ENCODE data around the gene ANKRD10. TPM values are rescaled to one million over a fixed set of nuclear protein-coding genes. Genes with fewer than 3 reads are reported as not detected.

ANKRD10 gene
- total RNA-seq, 4 donors from 2014 or later: 117 to 184 (median 138) TPM

DNA sequence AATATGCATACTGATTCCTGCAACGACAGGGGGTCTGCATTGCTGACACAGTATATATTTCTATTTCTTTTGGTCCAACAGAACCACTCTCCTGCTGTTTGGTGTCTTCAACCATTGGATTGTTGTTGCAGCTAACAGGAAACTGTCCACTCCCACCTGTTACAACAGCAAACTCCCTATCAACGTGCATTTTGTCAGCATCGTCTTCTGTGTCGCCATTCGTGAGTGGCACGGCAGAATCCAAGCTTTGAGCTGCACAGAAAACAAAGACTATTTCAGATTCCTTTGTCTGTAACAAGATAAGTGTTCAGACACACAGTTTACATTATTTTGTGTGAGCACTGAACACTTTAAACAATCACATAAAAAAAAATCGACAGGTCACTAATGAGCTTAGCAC is 31.3 kb downstream of the ANKRD10 start:
- Histone ChIP-seq H3K4me3 (no peak overlapping the region), H3K4me1 (no peaks in the 10 kb centered on the region), H3K36me3 (peaks cover 0 to 6% (median 0%) of the 10 kb centered on the region in 3 donors), H3K9me3 (no peaks in the 10 kb centered on the region), H3K27me3 (no peaks in the 10 kb centered on the region), H3K27ac (no peak overlapping the region)
- DNase-seq: no peak
- TF ChIP-seq POLR2A (IDR thresholded peaks at IDR 0.05): no peak
- TF ChIP-seq, protein P1, sequence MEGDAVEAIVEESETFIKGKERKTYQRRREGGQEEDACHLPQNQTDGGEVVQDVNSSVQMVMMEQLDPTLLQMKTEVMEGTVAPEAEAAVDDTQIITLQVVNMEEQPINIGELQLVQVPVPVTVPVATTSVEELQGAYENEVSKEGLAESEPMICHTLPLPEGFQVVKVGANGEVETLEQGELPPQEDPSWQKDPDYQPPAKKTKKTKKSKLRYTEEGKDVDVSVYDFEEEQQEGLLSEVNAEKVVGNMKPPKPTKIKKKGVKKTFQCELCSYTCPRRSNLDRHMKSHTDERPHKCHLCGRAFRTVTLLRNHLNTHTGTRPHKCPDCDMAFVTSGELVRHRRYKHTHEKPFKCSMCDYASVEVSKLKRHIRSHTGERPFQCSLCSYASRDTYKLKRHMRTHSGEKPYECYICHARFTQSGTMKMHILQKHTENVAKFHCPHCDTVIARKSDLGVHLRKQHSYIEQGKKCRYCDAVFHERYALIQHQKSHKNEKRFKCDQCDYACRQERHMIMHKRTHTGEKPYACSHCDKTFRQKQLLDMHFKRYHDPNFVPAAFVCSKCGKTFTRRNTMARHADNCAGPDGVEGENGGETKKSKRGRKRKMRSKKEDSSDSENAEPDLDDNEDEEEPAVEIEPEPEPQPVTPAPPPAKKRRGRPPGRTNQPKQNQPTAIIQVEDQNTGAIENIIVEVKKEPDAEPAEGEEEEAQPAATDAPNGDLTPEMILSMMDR (IDR thresholded peaks at IDR 0.05): no peak

GRCh38 chr13:110882972-110883371 is 31.9 kb downstream of the ANKRD10 start:
- Histone ChIP-seq H3K9me3 (no peaks in the 10 kb centered on the region), H3K4me3 (no peak overlapping the region), H3K27me3 (no peaks in the 10 kb centered on the region), H3K4me1 (no peaks in the 10 kb centered on the region), H3K27ac (no peak overlapping the region), H3K36me3 (peaks cover 0 to 6% (median 0%) of the 10 kb centered on the region in 3 donors)
- DNase-seq: no peak
- TF ChIP-seq, protein P1 (IDR thresholded peaks at IDR 0.05): no peak
- TF ChIP-seq POLR2A (IDR thresholded peaks at IDR 0.05): no peak

- TF ChIP-seq, protein P1 (IDR thresholded peaks at IDR 0.05): no peak
- no peak for TF ChIP-seq POLR2A (IDR thresholded peaks at IDR 0.05)
- no peak for DNase-seq
- Histone ChIP-seq H3K9me3 (no peaks in the 10 kb centered on the region), H3K4me3 (no peak overlapping the region), H3K27ac (no peak overlapping the region), H3K36me3 (peaks cover 0 to 6% (median 0%) of the 10 kb centered on the region in 3 donors), H3K27me3 (no peaks in the 10 kb centered on the region), H3K4me1 (no peaks in the 10 kb centered on the region)
Measured at GRCh38 chr13:110881839-110882627, 32.8 kb downstream of the ANKRD10 start.

DNA sequence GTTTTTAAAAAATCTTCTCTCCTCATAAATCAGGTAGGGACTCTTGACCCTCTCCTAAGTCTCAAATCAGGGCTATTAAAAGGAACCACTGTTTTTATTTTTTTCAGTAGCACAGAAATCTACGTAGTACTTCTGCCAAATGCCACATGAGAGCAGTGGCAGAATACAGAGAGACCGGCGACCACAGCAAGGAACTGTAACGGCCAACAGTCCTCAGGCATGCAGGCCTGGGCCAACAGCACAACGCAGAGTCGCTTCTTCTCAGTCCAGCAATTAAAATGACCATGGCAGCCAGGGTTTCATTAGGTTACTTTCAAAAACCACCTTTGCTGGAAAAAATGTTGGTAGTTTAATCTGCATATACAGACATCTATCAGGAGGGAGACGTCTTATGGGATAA is 34.2 kb downstream of the ANKRD10 start:
- Histone ChIP-seq H3K9me3 (no peaks in the 10 kb centered on the region), H3K36me3 (peaks cover 0 to 6% (median 0%) of the 10 kb centered on the region in 3 donors), H3K27me3 (no peaks in the 10 kb centered on the region), H3K27ac (no peak overlapping the region), H3K4me1 (no peaks in the 10 kb centered on the region), H3K4me3 (no peak overlapping the region)
- no peak for DNase-seq
- TF ChIP-seq POLR2A (IDR thresholded peaks at IDR 0.05): no peak

- H3K4me3 ChIP-seq: no peak overlapping the region
Measured at GRCh38 chr13:110879482-110879881, 35.4 kb downstream of the ANKRD10 start.

More at GRCh38 chr13:110879482-110879881, 35.4 kb downstream of the ANKRD10 start:
- Histone ChIP-seq H3K27me3 (no peaks in the 10 kb centered on the region), H3K27ac (no peak overlapping the region), H3K9me3 (no peaks in the 10 kb centered on the region), H3K4me1 (peaks cover 0 to 8% (median under 1%) of the 10 kb centered on the region in 4 donors), H3K36me3 (peaks cover 0 to 6% (median 0%) of the 10 kb centered on the region in 3 donors)
- DNase-seq: no peak
- no peak for TF ChIP-seq POLR2A (IDR thresholded peaks at IDR 0.05)
- TF ChIP-seq, protein P1 (IDR thresholded peaks at IDR 0.05): no peak

Data from Peyer's patch (tissue), 4 donors.